ENCODE results near the gene NF2.

The NF2 gene

DNA sequence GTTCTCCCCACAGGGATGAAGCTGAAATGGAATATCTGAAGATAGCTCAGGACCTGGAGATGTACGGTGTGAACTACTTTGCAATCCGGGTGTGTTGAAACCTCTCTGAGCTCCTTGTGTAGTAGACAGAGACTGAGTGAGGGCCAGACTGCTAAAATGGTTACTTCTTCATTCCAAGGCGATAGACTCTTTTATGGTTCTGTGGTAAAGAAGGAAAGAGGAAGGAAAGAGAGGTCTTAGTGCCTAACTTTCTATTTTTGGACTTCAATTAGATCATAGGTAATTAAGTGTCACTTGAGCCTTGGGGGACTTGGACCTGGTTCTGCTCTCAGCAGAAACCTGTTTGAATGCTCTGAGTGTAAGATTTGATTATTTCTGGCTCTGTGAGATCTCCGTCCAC lies 54.7 kb downstream of the NF2 start:
- no peak for FAIRE-seq
- TF ChIP-seq POU2F2 (IDR thresholded peaks at IDR 0.05; ENCODE audit: low read depth, low read length) (no peak), TAF1 (IDR thresholded peaks at IDR 0.05; ENCODE audit: low read depth, low read length) (no peak)
- no peak for DNase-seq (ENCODE audit: insufficient read length, low spot score)

DNA sequence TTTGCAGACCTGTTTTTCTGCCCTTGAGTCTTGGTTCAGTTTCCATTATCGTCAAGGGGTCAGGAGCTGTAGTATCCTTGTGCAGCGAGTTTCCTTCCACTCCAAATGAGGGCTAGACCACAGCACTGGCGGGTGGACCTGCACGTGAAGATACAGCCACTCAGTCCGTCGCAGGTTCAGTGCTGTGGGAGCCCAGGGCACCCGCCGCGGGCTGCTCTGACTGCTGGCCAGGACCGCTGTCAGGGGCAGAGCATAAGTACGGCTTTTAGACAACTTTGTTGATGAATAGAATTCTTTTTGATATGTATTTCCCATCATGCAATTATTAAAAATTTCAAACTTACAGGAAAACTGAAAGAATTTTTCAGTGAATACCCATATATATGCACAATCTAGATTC lies 56.6 kb downstream of the NF2 start:
- DNase-seq (ENCODE audit: insufficient read length, low spot score) (no peak), FAIRE-seq (no peak)
- no peak for TF ChIP-seq SPI1 (IDR thresholded peaks at IDR 0.05; ENCODE audit: low read depth, low read length)
- no peak for TF ChIP-seq PAX5 (IDR thresholded peaks at IDR 0.05; ENCODE audit: insufficient read depth, low read length, severe bottlenecking)
- no peak for TF ChIP-seq POLR2AphosphoS5 (IDR thresholded peaks at IDR 0.05; ENCODE audit: low read depth, low read length)
- TF ChIP-seq POLR2A (IDR thresholded peaks at IDR 0.05; ENCODE audit: low read depth, low read length), result no peak
- no peak for TF ChIP-seq POU2F2 (IDR thresholded peaks at IDR 0.05; ENCODE audit: low read depth, low read length)
- no peak for TF ChIP-seq TAF1 (IDR thresholded peaks at IDR 0.05; ENCODE audit: low read depth, low read length)

DNA sequence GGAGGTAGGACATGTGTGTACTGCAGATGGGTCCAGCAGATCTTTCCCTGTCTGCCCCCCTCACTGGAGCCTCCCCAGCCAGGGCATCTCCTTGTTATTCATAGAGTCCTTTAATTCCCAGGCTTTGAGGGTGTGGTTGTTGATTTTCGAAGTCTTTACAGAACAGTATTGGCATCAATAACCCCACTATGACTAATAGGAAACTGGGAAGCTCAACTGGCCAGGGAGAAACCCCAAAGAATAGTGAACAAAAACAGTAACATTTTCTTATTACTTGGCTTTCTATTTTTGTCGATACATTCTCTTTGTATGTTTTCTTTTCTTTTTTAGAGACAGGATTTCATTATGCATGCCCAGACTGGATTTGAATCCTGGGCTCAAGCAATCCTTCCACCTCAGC lies 57.9 kb downstream of the NF2 start:
- FAIRE-seq (no peak), DNase-seq (ENCODE audit: insufficient read length, low spot score) (no peak)
- no peak for TF ChIP-seq POLR2AphosphoS5 (IDR thresholded peaks at IDR 0.05; ENCODE audit: low read depth, low read length)
- no peak for TF ChIP-seq PAX5 (IDR thresholded peaks at IDR 0.05; ENCODE audit: insufficient read depth, low read length, severe bottlenecking)
- TF ChIP-seq POLR2A (IDR thresholded peaks at IDR 0.05; ENCODE audit: low read depth, low read length), result no peak
- TF ChIP-seq POU2F2 (IDR thresholded peaks at IDR 0.05; ENCODE audit: low read depth, low read length), result no peak
- TF ChIP-seq TAF1 (IDR thresholded peaks at IDR 0.05; ENCODE audit: low read depth, low read length), result no peak
- TF ChIP-seq SPI1 (IDR thresholded peaks at IDR 0.05; ENCODE audit: low read depth, low read length), result no peak

DNA sequence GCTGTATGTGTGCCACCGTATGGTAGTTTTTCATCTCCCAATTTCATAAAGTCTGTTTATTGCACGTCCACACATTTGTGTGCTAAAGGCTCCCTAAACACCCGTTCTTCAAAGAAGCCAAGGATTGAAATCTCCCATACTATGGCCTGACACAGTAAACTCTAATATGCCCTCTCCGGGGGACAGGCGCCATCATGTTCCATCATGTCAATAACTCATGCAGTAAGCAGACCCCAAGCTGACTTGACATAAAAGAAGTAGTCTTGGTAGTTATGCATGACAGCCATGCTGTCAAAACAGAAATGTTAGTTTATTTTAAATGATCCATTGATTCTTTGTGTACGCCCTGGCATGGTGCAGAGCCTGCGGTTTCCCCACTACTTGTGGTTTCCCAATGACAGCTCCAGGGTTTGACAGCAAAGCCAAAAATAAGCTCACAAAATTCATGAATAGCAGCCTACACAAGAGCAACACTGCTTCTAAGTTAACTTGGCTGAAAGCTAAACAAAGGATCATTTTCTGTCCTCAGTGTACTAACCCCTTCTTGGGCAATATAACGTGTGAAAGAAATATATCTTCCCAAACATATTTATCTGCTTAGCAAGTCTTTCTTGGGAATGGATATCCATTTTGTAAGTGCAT lies 59.9 kb downstream of the NF2 start:
- TF ChIP-seq SPI1 (IDR thresholded peaks at IDR 0.05; ENCODE audit: low read depth, low read length) (no peak), TAF1 (IDR thresholded peaks at IDR 0.05; ENCODE audit: low read depth, low read length) (no peak), PAX5 (IDR thresholded peaks at IDR 0.05; ENCODE audit: insufficient read depth, low read length, severe bottlenecking) (no peak), POLR2AphosphoS5 (IDR thresholded peaks at IDR 0.05; ENCODE audit: low read depth, low read length) (no peak), POLR2A (IDR thresholded peaks at IDR 0.05; ENCODE audit: low read depth, low read length) (no peak), POU2F2 (IDR thresholded peaks at IDR 0.05; ENCODE audit: low read depth, low read length) (no peak)
- FAIRE-seq, result no peak
- DNase-seq (ENCODE audit: insufficient read length, low spot score), result no peak

DNA sequence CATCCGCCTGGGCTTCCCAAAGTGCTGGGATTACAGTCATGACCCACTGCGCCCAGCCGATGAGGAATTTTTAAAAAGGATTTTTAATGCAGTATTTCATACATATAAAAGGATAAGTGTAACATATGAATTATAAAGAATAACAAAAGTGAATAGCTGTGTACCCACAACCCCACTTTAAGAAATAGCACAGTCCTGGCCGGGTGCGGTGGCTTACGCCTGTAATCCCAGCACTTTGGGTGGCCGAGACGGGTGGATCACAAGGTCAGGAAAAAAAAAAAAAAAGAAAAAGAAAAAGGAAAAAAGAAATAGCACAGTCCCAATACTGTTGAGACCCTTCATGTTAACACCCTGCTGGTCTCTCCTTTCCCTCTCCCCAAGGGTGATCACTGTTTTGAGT lies 62.1 kb downstream of the NF2 start:
- FAIRE-seq (no peak), DNase-seq (ENCODE audit: insufficient read length, low spot score) (no peak)
- no peak for TF ChIP-seq POLR2A (IDR thresholded peaks at IDR 0.05; ENCODE audit: low read depth, low read length)
- TF ChIP-seq SPI1 (IDR thresholded peaks at IDR 0.05; ENCODE audit: low read depth, low read length), result no peak

DNA sequence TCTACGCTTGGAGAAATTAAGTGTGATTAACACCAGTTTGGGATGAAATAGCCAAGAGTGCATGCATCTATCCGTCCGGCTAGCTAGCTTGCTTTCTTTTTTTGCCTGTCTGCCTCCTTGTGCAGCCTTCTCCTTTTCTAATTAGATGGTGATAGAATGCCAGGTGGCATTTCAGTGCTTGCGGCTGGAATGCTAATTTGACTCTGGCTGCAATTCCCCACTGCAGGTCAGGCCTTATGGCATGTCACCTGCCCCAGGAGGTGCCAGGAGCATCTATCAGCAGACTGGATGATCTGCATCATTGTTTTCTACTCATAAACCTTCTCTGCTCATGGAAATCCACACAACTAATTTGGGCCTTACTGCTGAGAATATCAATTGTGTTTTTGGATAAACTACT lies 65.2 kb downstream of the NF2 start:
- no peak for TF ChIP-seq POLR2A (IDR thresholded peaks at IDR 0.05; ENCODE audit: low read depth, low read length)
- TF ChIP-seq POLR2AphosphoS5 (IDR thresholded peaks at IDR 0.05; ENCODE audit: low read depth, low read length), result no peak
- TF ChIP-seq SPI1 (IDR thresholded peaks at IDR 0.05; ENCODE audit: low read depth, low read length), result no peak
- no peak for TF ChIP-seq PAX5 (IDR thresholded peaks at IDR 0.05; ENCODE audit: insufficient read depth, low read length, severe bottlenecking)
- no peak for TF ChIP-seq TAF1 (IDR thresholded peaks at IDR 0.05; ENCODE audit: low read depth, low read length)
- no peak for TF ChIP-seq POU2F2 (IDR thresholded peaks at IDR 0.05; ENCODE audit: low read depth, low read length)
- DNase-seq (ENCODE audit: insufficient read length, low spot score), result no peak
- FAIRE-seq, result no peak

DNA sequence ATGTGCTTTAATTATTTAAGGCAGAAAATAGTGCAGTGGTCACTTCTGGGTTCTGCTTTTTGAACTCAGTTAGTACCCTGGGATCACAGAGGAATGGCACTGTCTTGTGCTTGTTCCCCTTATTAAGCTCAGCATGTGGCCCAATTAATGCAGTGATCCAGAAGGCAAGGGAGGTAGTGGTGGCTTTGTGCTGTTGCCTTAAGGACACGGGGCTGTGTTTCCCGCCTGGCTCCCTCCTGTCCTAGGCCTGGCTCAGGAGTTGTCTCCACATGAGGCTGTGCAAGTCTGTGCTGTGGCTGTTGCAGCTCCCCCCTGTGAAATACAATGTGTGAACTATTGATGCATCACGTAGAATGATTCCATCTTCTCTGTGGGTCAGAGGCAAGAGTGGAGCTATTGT lies 67.2 kb downstream of the NF2 start:
- DNase-seq (ENCODE audit: insufficient read length, low spot score) (no peak), FAIRE-seq (no peak)
- TF ChIP-seq POLR2AphosphoS5 (IDR thresholded peaks at IDR 0.05; ENCODE audit: low read depth, low read length) (no peak), PAX5 (IDR thresholded peaks at IDR 0.05; ENCODE audit: insufficient read depth, low read length, severe bottlenecking) (no peak), POLR2A (IDR thresholded peaks at IDR 0.05; ENCODE audit: low read depth, low read length) (no peak), SPI1 (IDR thresholded peaks at IDR 0.05; ENCODE audit: low read depth, low read length) (no peak), POU2F2 (IDR thresholded peaks at IDR 0.05; ENCODE audit: low read depth, low read length) (no peak), TAF1 (IDR thresholded peaks at IDR 0.05; ENCODE audit: low read depth, low read length) (no peak)

DNA sequence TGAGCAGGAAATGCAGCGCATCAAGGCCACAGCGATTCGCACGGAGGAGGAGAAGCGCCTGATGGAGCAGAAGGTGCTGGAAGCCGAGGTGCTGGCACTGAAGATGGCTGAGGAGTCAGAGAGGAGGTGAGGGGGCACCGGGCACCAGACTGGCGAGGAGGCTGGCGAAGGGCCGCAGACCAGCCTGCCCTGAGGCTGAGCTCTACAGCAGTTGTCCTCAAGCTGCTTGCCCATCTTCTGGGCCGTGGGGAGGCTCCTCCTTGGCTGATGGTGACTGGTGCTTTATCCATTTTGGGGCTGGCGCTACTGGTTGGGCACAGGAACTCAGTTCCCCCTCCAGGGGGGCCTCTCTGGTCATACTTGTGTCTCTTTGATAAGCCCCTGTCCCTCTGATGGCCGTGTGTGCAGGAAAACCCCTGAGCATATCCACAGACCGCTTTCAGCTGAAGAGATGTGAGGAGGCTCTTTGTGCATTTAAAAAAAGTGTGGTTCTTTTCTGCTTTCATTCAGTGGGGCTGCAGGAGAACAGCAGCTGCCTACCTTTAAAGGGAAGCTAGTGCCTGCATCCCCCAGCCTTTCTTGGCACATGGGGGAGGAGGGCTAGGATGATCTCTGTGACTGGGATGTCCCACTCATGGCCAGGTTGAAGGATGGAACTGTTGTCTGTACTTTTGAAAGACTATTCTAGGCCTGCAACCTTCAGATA lies 70.1 kb downstream of the NF2 start:
- FAIRE-seq (no peak), DNase-seq (ENCODE audit: insufficient read length, low spot score) (no peak)
- no peak for TF ChIP-seq PAX5 (IDR thresholded peaks at IDR 0.05; ENCODE audit: insufficient read depth, low read length, severe bottlenecking)
- no peak for TF ChIP-seq POU2F2 (IDR thresholded peaks at IDR 0.05; ENCODE audit: low read depth, low read length)
- TF ChIP-seq POLR2AphosphoS5 (IDR thresholded peaks at IDR 0.05; ENCODE audit: low read depth, low read length), result no peak
- no peak for TF ChIP-seq TAF1 (IDR thresholded peaks at IDR 0.05; ENCODE audit: low read depth, low read length)
- TF ChIP-seq POLR2A (IDR thresholded peaks at IDR 0.05; ENCODE audit: low read depth, low read length), result no peak
- no peak for TF ChIP-seq SPI1 (IDR thresholded peaks at IDR 0.05; ENCODE audit: low read depth, low read length)

DNA sequence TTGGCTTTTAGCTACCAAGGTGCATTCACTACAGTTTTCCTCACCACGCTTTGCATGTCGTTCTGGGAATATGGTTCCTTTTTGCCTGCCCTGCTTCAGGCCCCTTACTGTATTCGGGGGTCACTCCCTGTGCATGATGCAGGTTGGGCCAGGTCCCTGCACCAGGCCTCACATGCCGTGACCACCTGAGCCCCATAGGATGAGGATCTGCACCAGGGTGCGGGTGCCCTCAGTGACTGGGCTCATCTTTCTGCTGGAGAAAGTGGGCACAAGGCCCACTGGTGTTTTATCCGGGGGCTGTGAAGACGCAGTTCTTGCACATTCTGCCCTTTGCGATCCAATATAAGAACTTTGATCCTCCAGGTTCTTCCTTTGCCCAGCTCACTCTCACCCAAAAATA lies 70.7 kb downstream of the NF2 start:
- FAIRE-seq (no peak), DNase-seq (ENCODE audit: insufficient read length, low spot score) (no peak)
- TF ChIP-seq TAF1 (IDR thresholded peaks at IDR 0.05; ENCODE audit: low read depth, low read length), result no peak
- no peak for TF ChIP-seq PAX5 (IDR thresholded peaks at IDR 0.05; ENCODE audit: insufficient read depth, low read length, severe bottlenecking)
- no peak for TF ChIP-seq POU2F2 (IDR thresholded peaks at IDR 0.05; ENCODE audit: low read depth, low read length)
- no peak for TF ChIP-seq POLR2AphosphoS5 (IDR thresholded peaks at IDR 0.05; ENCODE audit: low read depth, low read length)
- TF ChIP-seq SPI1 (IDR thresholded peaks at IDR 0.05; ENCODE audit: low read depth, low read length), result no peak
- TF ChIP-seq POLR2A (IDR thresholded peaks at IDR 0.05; ENCODE audit: low read depth, low read length), result no peak

DNA sequence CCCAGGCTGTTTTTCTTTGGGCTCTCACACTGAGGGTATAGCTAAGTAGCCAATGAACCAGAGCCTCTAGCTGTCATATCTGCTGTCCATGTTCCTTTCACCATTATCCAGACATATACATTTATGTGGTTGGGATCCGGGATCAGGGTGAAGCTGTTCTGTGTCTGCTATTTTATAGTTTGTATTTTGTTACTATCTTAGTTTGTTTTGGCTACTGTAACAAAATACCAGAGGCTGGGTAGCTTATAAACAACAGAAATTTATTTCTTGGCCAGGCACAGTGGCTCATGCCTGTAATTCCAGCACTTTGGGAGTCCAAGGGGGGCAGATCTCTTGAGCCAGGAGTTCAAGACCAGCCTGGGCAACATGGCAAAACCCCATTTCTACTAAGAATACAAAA lies 75.9 kb downstream of the NF2 start:
- no peak for DNase-seq (ENCODE audit: insufficient read length, low spot score)
- TF ChIP-seq TAF1 (IDR thresholded peaks at IDR 0.05; ENCODE audit: low read depth, low read length) (no peak), POLR2AphosphoS5 (IDR thresholded peaks at IDR 0.05; ENCODE audit: low read depth, low read length) (no peak), PAX5 (IDR thresholded peaks at IDR 0.05; ENCODE audit: insufficient read depth, low read length, severe bottlenecking) (no peak), SPI1 (IDR thresholded peaks at IDR 0.05; ENCODE audit: low read depth, low read length) (no peak), POLR2A (IDR thresholded peaks at IDR 0.05; ENCODE audit: low read depth, low read length) (no peak), POU2F2 (IDR thresholded peaks at IDR 0.05; ENCODE audit: low read depth, low read length) (no peak)
- FAIRE-seq, result no peak
